Esophagus muscularis mucosa (tissue), 3 donors: Measurements from ENCODE around the gene VPS35.

Source experiments
- POLR2A ChIP-seq: fragments of 450-650 bp; IDR thresholded peaks from one replicate; pipeline ENCODE4 v1.6.1; 2017; ENCODE audit warnings: antibody characterized with exemption, moderate library complexity, mild to moderate bottlenecking, low read depth
- TF ChIP-seq, protein P1 (sequence below), 3 experiments: fragments of 200-600 bp in 2 of 3; fragments of 450-650 bp in 1 of 3; sonication (generic) in 2 of 3; IDR thresholded peaks; one replicate each; pipeline ENCODE4 v1.5.1; 2017 to 2019; ENCODE audit warnings: antibody characterized with exemption in 3 of 3, mild to moderate bottlenecking in 2 of 3, moderate library complexity in 1 of 3

DNA sequence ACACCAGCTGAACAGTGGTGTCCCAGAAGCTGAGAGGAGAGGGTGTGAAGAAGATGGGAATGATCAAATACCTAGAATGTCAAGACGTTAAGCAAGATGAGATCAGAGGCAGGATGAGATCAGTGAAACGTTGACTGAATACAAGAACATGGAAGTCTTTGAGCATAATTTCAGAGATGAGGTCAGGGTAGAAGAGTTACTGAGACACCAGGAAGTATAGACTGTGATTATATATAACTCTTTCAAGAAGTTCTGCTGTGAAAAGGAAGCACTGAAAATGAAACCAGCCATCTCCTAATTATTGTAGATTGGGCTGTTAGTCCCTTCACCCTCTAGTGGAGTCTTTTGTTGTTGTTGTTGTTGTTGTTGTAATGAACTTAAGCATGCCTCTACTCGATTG, 76.9 kb downstream of the VPS35 start:
- no peak for TF ChIP-seq POLR2A
- TF ChIP-seq, protein P1, sequence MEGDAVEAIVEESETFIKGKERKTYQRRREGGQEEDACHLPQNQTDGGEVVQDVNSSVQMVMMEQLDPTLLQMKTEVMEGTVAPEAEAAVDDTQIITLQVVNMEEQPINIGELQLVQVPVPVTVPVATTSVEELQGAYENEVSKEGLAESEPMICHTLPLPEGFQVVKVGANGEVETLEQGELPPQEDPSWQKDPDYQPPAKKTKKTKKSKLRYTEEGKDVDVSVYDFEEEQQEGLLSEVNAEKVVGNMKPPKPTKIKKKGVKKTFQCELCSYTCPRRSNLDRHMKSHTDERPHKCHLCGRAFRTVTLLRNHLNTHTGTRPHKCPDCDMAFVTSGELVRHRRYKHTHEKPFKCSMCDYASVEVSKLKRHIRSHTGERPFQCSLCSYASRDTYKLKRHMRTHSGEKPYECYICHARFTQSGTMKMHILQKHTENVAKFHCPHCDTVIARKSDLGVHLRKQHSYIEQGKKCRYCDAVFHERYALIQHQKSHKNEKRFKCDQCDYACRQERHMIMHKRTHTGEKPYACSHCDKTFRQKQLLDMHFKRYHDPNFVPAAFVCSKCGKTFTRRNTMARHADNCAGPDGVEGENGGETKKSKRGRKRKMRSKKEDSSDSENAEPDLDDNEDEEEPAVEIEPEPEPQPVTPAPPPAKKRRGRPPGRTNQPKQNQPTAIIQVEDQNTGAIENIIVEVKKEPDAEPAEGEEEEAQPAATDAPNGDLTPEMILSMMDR (IDR thresholded peaks at IDR 0.05): no peak
